Measurements from ENCODE around the gene OSBPL6. TPM values are rescaled to one million over a fixed set of nuclear protein-coding genes. Genes with fewer than 3 reads are reported as not detected.
"Not testable (repeated sequence)": the region's sequence is repeated elsewhere in the genome, so short reads cannot be mapped to it uniquely, and the experiment has no call there.

OSBPL6 gene
- total and polyA plus RNA-seq, 3 donors from 2014 or later, result 1.7 to 3.8 (median 2.6) TPM

DNA sequence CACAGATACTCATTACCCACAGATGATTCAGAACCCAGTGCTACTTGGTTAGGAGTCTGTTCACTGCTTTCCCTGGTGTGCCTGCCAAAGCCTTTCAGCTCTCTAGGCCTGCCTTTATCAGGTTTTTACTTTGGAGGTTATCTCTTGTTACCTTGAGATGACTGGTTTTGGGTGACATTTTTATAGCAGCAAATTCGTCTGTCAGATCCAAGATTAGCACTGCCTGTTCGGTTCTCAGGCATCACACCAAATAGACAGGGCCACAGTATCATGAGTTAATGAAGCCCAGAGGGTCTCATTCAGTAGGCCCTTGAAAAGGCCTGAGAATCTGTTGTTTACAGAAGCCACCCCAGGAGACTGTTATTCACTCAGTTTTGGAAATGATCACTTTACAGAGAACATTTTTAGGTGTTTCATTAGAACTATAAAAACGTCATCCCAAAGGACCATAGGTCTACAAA, 121.2 kb downstream of the OSBPL6 start:
- WGBS, 2 donors, result 48 to 58% methylated on average over 3 of the region's 3 CpGs
- TF ChIP-seq POLR2A (IDR thresholded peaks at IDR 0.05) (no peak), CTCF (IDR thresholded peaks at IDR 0.05) (no peak)
- Histone ChIP-seq H3K4me3 (no peak overlapping the region), H3K27me3 (no peaks in the 10 kb centered on the region), H3K9me3 (no peaks in the 10 kb centered on the region), H3K4me1 (no peaks in the 10 kb centered on the region), H3K27ac (no peak overlapping the region), H3K36me3 (ENCODE audit: low read depth, missing control alignments) (no peaks in the 10 kb centered on the region)
- DNase-seq, result no peak
- intact Hi-C loops (cut with DNase I; ENCODE audit: low total_unique reads), result no loop called here

GRCh38 chr2:178317811-178318210, 123.5 kb downstream of the OSBPL6 start:
- H3K27ac ChIP-seq, result no peak overlapping the region
- no peaks in the 10 kb centered on the region for H3K27me3 ChIP-seq
- DNase-seq, result no peak
- H3K4me1 ChIP-seq, result no peaks in the 10 kb centered on the region
- TF ChIP-seq POLR2A (IDR thresholded peaks at IDR 0.05) (no peak), CTCF (IDR thresholded peaks at IDR 0.05) (no peak)
- no peak overlapping the region for H3K4me3 ChIP-seq
- no peaks in the 10 kb centered on the region for H3K36me3 ChIP-seq (ENCODE audit: low read depth, missing control alignments)
- no peaks in the 10 kb centered on the region for H3K9me3 ChIP-seq
- intact Hi-C loops (cut with DNase I; ENCODE audit: low total_unique reads), result no loop called here
- 84 to 91% methylated on average over 3 of the region's 3 CpGs for WGBS, 2 donors

- no peaks in the 10 kb centered on the region for H3K36me3 ChIP-seq (ENCODE audit: low read depth, missing control alignments)
- no peak for TF ChIP-seq CTCF (IDR thresholded peaks at IDR 0.05)
- no peak for TF ChIP-seq POLR2A (IDR thresholded peaks at IDR 0.05)
- H3K4me3 ChIP-seq, result no peak overlapping the region
- H3K4me1 ChIP-seq, result no peaks in the 10 kb centered on the region
- no peaks in the 10 kb centered on the region for H3K9me3 ChIP-seq
- DNase-seq, result no peak
- 87 to 95% methylated on average over 4 of the region's 4 CpGs for WGBS, 2 donors
- H3K27ac ChIP-seq, result no peak overlapping the region
- H3K27me3 ChIP-seq, result no peaks in the 10 kb centered on the region
- intact Hi-C loops (cut with DNase I; ENCODE audit: low total_unique reads), result no loop called here
Observed at GRCh38 chr2:178320011-178320585, 125.8 kb downstream of the OSBPL6 start.

DNA sequence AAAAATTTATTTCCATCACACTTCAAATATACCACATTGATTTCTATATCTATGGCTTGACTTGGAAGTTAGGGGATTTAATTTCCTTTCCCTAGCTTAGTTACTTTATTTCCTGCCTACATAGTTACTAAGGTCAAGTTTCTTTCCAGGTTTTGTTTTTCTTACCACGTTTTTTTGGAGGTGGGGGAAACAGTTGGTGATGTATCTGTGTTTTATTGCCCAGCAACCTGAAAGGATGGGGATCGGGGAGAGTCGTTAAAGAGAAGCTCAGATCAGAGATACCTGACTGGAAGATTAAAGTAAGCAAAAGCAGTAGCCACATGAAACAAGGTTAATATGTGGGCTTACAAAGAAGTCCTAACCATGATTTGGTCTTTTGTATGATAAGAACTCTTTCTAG, 127.8 kb downstream of the OSBPL6 start:
- Histone ChIP-seq H3K9me3 (no peaks in the 10 kb centered on the region), H3K4me3 (no peak overlapping the region), H3K36me3 (ENCODE audit: low read depth, missing control alignments) (no peaks in the 10 kb centered on the region), H3K27ac (no peak overlapping the region), H3K4me1 (no peaks in the 10 kb centered on the region), H3K27me3 (no peaks in the 10 kb centered on the region)
- DNase-seq, result no peak
- TF ChIP-seq CTCF (IDR thresholded peaks at IDR 0.05) (no peak), POLR2A (IDR thresholded peaks at IDR 0.05) (no peak)
- intact Hi-C loops (cut with DNase I; ENCODE audit: low total_unique reads), result no loop called here
- 50 to 58% methylated on average over 3 of the region's 3 CpGs for WGBS, 2 donors

GRCh38 chr2:178323331-178323730, 129.0 kb downstream of the OSBPL6 start:
- H3K27me3 ChIP-seq; H3K27ac ChIP-seq; intact Hi-C loops (cut with DNase I; ENCODE audit: low total_unique reads); H3K36me3 ChIP-seq (ENCODE audit: low read depth, missing control alignments); H3K9me3 ChIP-seq; H3K4me1 ChIP-seq; H3K4me3 ChIP-seq; DNase-seq: not testable (repeated sequence)
- WGBS, 2 donors, result 86 to 88% methylated on average over 6 of the region's 6 CpGs
